ENCODE data around the gene LAT.
A peak's percentile ranks its signal among the peaks of the same experiment; 100 is the strongest.

The LAT gene

GRCh38 chr16:28980929-28981328 is 3.9 kb upstream of the LAT start:
- H3K4me3 ChIP-seq (ENCODE audit: low read depth, low read length) = no peak overlapping the region
- TF ChIP-seq CTCF (IDR thresholded peaks at IDR 0.05; ENCODE audit: low read depth, low read length) = no peak

- no peak overlapping the region for H3K4me3 ChIP-seq (ENCODE audit: low read depth, low read length)
- TF ChIP-seq CTCF (IDR thresholded peaks at IDR 0.05; ENCODE audit: low read depth, low read length) = peak; percentile 75
These were observed 3.3 kb upstream of the LAT start for GRCh38 chr16:28981517-28981916.

- no peak overlapping the region for H3K4me3 ChIP-seq (ENCODE audit: low read depth, low read length)
- no peak for TF ChIP-seq CTCF (IDR thresholded peaks at IDR 0.05; ENCODE audit: low read depth, low read length)
These were observed 2.4 kb upstream of the LAT start for GRCh38 chr16:28982418-28982817.

- no peak for TF ChIP-seq CTCF (IDR thresholded peaks at IDR 0.05; ENCODE audit: low read depth, low read length)
- no peak overlapping the region for H3K4me3 ChIP-seq (ENCODE audit: low read depth, low read length)
These were observed 1.9 kb upstream of the LAT start for GRCh38 chr16:28982949-28983348.

GRCh38 chr16:28983644-28984043 is 1.2 kb upstream of the LAT start:
- no peak for TF ChIP-seq CTCF (IDR thresholded peaks at IDR 0.05; ENCODE audit: low read depth, low read length)

GRCh38 chr16:28984091-28984490 is 761 bp upstream of the LAT start:
- TF ChIP-seq CTCF (IDR thresholded peaks at IDR 0.05; ENCODE audit: low read depth, low read length) = no peak

More at GRCh38 chr16:28983644-28984043, 1.2 kb upstream of the LAT start:
- no peak overlapping the region for H3K4me3 ChIP-seq (ENCODE audit: low read depth, low read length)

GRCh38 chr16:28985211-28986041 is 574 bp downstream of the LAT start:
- no peak overlapping the region for H3K4me3 ChIP-seq (ENCODE audit: low read depth, low read length)
- no peak for TF ChIP-seq CTCF (IDR thresholded peaks at IDR 0.05; ENCODE audit: low read depth, low read length)

More at GRCh38 chr16:28984091-28984490, 761 bp upstream of the LAT start:
- H3K4me3 ChIP-seq (ENCODE audit: low read depth, low read length) = no peak overlapping the region
